Erythroblast (primary cell): Measurements from ENCODE around the gene EXD2.

Experiments used
- GATA1 ChIP-seq: IDR thresholded peaks from 2 replicates; pipeline ENCODE4 v1.6.1; 2011; ENCODE audit warnings: low read depth, mild to moderate bottlenecking, control low read depth, low read length, moderate library complexity
- POLR2A ChIP-seq: IDR thresholded peaks from 2 replicates; pipeline ENCODE4 v1.6.1; 2011; ENCODE audit warnings: mild to moderate bottlenecking, low read length

DNA sequence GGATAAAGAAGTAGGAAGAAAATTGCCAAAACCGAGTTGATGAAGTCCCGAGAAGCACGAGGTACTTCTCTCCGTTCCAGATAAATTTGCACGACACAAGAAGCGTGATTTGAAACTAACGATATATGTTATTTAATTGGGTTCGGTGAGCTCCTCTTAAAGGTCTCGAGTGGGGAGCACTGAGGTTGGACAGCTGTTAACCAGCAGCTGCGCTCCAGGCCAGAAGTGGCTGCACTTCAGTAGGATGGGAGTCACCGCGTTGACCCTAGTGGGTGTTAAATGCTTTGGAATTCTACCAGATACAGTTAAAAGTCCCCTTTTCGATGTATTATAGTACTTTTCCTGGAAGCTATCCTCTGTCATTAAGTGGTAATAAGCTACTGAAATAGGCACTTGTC lies 37.4 kb upstream of the EXD2 start:
- TF ChIP-seq POLR2A (no peak), GATA1 (no peak)
